ENCODE data around the gene DUSP11.
"Not testable (repeated sequence)": the region's sequence is repeated elsewhere in the genome, so short reads cannot be mapped to it uniquely, and the experiment has no call there.

The DUSP11 gene

DNA sequence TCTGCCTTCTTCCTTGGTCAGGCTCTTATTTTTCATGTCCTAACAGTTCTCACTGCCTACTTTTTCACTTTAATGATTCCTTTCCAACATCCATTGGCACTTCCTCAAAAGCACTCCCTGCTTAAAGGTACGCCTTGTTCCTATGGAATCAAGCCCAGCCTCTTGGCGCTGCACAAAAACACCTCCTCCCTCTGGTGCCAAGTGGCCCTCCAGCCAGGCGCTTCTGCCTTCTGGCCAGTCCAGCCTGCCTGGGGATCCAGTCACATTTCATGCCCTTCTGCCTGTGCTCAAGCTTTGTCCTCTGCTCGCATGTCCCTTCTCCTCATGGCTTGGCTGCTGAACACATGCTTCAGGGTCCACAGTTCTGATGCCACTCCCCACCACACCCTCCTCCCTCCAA is 49.1 kb downstream of the DUSP11 start:
- no peak for DNase-seq (ENCODE audit: extremely low read depth, low read depth)
- TF ChIP-seq, protein P1, sequence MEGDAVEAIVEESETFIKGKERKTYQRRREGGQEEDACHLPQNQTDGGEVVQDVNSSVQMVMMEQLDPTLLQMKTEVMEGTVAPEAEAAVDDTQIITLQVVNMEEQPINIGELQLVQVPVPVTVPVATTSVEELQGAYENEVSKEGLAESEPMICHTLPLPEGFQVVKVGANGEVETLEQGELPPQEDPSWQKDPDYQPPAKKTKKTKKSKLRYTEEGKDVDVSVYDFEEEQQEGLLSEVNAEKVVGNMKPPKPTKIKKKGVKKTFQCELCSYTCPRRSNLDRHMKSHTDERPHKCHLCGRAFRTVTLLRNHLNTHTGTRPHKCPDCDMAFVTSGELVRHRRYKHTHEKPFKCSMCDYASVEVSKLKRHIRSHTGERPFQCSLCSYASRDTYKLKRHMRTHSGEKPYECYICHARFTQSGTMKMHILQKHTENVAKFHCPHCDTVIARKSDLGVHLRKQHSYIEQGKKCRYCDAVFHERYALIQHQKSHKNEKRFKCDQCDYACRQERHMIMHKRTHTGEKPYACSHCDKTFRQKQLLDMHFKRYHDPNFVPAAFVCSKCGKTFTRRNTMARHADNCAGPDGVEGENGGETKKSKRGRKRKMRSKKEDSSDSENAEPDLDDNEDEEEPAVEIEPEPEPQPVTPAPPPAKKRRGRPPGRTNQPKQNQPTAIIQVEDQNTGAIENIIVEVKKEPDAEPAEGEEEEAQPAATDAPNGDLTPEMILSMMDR (IDR thresholded peaks at IDR 0.05; ENCODE audit: low read depth, low read length) = no peak

DNA sequence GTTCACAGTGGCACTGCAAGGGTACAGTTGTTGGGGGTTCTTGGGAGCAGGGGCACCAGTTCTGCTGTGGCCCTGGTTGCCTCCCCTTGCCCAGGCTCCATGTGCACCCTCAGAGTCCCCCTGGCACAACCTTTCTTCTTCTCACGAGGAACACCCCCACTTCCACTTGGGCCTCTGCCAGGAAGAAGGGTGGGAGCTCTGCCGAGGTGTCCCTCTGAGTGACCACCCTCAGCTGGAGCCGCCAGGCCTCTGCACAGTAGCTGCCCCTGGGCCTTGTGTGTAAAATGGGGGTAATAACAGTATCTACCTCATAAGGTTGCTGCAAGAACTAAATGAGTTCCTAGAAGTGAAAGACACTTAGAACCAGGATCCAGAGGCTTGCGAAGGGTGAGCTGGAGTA is 51.2 kb downstream of the DUSP11 start:
- TF ChIP-seq, protein P1 (IDR thresholded peaks at IDR 0.05; ENCODE audit: low read depth, low read length) = no peak
- no peak for DNase-seq (ENCODE audit: extremely low read depth, low read depth)

DNA sequence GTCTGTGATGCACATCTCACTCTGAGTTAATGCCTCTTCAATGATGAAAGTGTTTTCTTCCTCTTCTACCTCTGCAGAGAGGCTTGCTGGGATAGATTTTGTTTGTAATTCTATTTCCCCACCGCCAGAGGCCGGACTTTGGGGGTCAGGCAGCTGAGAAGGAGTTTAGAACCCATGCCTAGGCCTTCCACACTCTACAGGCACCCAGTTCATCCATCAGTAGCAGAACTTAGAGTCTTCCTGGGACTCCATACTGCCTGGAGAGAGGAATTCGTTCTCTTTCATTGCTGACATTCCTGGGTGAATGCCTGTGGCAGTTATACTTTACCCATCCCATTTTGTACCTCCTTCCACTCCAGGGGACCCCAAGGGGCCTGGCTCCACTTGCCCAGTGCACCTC is 51.9 kb downstream of the DUSP11 start:
- no peak for DNase-seq (ENCODE audit: extremely low read depth, low read depth)
- TF ChIP-seq, protein P1 (IDR thresholded peaks at IDR 0.05; ENCODE audit: low read depth, low read length) = no peak

DNA sequence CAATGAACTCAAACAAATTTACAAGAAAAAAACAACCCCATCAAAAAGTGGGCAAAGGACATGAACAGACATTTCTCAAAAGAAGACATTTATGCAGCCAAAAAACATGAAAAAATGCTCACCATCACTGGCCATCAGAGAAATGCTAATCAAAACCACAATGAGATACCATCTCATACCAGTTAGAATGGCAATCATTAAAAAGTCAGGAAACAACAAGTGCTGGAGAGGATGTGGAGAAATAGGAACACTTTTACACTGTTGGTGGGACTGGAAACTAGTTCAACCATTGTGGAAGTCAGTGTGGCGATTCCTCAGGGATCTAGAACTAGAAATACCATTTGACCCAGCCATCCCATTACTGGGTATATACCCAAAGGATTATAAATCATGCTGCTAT is 53.2 kb downstream of the DUSP11 start:
- not testable (repeated sequence) for DNase-seq (ENCODE audit: extremely low read depth, low read depth)

DNA sequence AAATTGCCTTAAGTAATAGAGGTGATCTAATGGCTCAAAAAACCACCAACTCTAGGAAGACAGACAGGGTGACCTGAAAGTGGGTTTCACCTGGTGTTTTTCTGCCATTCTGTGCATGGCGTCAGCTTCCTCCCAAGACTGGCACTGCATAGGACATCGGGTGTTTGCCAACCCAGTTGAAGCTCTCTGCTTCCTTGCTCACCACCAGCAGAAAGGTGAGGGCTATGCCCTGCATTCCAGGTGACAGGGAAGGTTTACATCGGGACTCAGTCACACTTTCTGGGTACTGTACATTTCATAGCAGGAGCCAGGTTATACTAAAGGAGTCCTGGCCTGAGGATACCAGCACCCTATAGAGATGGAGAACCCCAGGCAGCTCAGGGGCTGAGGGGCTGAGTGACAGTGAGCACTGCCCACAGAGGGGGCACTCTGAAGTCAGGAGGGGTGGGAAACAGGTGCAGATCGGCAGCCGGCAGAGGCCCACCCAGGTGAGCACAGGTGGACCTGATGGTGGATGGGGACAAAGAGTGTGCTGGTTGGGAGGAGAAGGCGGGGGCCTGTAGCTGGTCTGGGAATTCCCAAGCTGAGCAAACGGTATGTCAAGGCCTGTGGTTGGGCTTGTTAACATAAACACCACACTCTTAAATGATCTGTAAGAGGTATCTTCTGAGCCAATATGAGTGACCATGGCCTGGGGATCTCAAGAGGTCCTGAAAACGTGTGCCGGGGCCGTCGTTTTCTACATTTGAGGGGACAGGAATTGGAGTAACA is 60.9 kb downstream of the DUSP11 start:
- no peak for DNase-seq (ENCODE audit: extremely low read depth, low read depth)
- TF ChIP-seq, protein P1 (IDR thresholded peaks at IDR 0.05; ENCODE audit: low read depth, low read length) = no peak

DNA sequence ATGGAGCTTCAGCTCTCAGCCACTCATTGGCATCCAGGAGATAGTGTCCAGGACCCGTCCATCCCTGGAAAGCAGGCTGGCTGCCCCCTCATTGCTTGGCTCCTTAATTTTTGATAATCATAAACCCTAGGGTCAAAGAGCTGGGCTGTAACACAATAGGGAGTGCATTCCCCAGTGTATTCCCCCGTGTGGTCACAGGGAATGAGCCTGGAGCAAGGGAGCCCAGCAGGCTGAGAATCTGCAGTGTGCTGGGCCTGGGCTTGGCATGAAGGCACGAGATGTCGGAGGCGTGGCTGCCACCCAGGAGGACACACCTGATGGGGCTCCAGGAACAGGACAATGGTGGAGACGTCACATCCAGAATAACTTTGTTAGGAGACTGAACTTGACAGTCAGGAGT is 61.5 kb downstream of the DUSP11 start:
- DNase-seq (ENCODE audit: extremely low read depth, low read depth) = no peak
- TF ChIP-seq, protein P1 (IDR thresholded peaks at IDR 0.05; ENCODE audit: low read depth, low read length) = no peak

DNA sequence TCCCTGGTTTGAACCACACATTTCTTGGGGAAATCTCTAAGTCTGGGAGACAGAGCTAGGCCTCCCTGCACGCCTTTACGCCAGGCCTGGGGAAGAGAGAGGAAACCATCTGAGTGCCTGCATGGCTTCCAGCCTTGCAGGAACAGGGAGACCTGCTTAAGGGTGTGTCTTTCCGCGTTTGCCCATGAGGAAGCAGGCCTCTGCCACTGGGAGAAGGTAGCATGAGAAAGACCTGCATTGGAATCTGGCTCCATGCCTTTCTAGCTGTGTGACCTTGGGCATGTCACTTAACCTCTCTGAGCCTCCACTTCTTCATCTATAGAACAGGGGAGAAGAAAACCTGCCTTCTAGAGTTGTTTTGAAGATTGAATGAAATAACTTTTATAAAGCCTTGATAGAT is 62.2 kb downstream of the DUSP11 start:
- DNase-seq (ENCODE audit: extremely low read depth, low read depth) = not testable (repeated sequence)

DNA sequence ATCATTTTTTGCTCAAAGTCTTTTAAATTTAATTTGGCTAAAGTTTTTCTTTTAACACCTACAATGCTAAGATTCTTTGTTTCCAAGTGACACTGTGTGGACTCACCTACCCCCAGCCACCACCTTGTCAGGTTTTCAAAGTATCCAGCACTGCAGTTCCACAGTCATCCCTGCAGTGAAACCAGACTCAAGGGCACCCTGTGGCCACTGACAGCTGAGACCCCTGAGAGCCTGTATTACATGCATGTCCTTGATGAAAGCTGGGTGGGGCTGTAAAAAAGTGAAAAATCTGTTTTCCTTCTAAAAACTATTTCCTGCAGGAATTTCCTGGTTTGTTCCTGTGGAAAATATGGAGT is 62.7 kb downstream of the DUSP11 start:
- TF ChIP-seq, protein P1 (IDR thresholded peaks at IDR 0.05; ENCODE audit: low read depth, low read length) = no peak
- no peak for DNase-seq (ENCODE audit: extremely low read depth, low read depth)

Data from AG09319 (cell line).